A549 treated with AZD2906 at 1 μM for 4 hours (cell line): ENCODE measurements around the gene FSD1. TPM values are rescaled to one million over a fixed set of nuclear protein-coding genes. Genes with fewer than 3 reads are reported as not detected.

Source experiments
- total RNA-seq: library from RNA; stranded (reverse); fragments of 200-300 nt; extraction: Qiagen RNA extraction; gene quantifications from 5 replicates; pipeline ENCODE4 v1.2.3, GENCODE V29; 2022

The FSD1 gene
- 8.0 to 9.1 TPM (median 8.3 TPM) in 5 replicates for total RNA-seq

GRCh38 chr19:4304538-4305256 lies at the start of gene FSD1:
FSD1 (plus strand) TSS chr19:4304598; CDS start chr19:4304747, 149 bp downstream.

DNA sequence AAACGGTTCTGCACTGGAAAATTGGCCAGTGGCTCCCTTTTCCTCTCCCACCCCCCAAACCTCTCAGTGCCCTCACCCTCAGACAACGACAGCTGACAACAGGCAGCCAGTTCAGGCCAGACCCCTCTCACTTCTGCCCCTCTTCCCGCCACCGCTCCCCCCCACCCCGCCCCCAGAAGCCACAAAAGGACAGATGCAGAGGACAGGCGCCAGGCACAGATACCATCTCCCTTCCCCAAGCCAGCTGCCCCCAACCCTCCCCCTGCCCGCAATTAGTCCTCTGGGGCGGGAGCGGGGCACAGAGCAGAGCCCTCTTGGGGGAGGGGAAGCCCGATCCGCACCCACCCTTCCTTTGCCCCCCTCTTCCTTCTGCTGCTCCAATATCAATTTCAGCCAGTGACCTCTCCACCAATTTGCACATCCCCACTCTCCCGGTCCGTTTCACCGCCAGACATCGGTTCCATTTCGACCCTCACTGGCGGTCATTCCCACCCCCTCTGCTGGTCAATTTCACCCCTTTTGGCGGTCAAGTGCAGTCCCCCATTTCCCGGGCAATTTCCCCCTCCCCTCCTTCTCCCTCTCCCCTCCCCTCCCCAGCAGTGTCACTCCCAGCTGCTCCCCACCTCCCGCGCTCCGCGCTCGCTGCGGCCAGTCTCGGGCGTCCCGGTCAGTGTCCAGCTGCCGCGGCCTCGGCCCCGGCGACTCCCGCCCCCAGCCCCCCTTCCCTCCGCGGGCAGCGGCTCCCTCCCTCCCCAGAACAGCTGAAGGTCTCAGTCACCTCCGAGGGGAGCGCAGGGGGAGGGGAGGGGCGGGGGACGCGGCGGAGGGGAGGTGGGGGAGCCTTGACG lies 25.8 kb upstream of the FSD1 start, which contains the start of gene SHD:
Gene SHD, plus strand, starts transcription at position 848 of the 848 bp plus-strand sequence. CDS start 798 bp downstream, outside the sequence.

DNA sequence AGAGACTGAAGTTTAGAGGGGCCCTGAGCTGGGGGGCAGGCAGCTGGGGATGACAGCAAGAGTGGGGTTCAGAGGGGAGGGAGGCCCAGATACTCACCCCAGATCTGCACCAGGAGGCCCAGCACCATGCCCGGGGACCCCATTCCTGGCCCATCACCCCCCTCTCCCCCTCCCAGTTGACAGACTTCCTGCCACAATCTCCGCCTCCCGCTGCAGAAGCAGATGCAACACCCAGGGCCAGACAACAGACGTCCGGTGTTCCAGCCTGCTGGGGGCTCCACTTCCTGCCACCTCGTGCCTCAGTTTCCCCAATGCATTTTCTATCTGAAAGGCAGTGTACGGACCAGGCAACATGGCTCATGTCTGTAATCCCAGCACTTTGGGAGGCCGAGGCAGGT lies 2.2 kb upstream of the FSD1 start, which contains the start of gene TMIGD2:
Gene TMIGD2, minus strand, starts transcription at position 147 of the 398 bp plus-strand sequence. Its CDS starts 4 bp downstream, at position 143.

DNA sequence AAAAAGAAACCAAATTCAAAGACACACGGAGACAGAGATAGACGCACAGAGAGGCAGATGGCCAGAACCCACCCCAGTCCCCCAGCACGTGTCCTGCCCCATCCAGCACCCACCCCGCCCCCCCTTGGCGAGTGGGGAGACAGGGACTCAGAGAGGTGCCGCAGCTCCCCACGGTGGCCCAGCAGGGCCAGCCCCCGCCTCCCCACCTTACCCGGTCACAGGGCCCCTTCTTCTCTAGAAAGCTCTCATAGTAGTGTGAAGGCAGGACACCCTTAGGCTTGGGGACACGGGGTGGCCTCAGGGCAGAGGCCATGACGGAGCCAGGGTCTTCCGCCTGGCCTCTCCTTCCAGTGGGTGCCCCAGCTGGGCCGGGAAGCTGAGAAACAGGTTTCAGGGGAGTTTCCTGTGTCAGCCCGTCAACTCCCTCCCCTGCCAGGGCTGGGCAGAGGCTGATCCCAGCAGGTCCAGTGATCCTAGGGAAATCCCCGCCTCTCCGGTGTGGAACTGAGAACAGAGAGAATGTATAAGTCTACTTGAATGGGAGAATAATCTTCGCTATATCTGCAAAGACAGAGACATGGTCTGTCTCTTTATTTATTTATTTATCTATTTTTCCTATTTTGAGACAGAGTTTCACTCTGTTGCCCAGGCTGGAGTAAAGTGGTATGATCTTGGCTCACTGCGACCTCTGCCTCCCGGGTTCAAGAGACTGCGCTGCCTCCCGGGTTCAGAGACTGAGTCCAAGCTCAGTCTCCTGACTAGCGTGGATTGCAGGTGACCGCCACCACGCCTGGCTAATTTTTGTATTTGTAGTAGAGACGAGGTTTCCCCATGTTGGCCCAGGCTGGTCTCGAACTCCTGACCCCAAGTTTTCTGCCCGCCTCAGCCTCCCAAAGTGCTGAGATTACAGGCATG lies 34.3 kb downstream of the FSD1 start, which contains the start of gene STAP2:
Gene STAP2, minus strand, starts transcription at position 387 of the 915 bp plus-strand sequence. Its CDS starts 74 bp downstream, at position 313.

DNA sequence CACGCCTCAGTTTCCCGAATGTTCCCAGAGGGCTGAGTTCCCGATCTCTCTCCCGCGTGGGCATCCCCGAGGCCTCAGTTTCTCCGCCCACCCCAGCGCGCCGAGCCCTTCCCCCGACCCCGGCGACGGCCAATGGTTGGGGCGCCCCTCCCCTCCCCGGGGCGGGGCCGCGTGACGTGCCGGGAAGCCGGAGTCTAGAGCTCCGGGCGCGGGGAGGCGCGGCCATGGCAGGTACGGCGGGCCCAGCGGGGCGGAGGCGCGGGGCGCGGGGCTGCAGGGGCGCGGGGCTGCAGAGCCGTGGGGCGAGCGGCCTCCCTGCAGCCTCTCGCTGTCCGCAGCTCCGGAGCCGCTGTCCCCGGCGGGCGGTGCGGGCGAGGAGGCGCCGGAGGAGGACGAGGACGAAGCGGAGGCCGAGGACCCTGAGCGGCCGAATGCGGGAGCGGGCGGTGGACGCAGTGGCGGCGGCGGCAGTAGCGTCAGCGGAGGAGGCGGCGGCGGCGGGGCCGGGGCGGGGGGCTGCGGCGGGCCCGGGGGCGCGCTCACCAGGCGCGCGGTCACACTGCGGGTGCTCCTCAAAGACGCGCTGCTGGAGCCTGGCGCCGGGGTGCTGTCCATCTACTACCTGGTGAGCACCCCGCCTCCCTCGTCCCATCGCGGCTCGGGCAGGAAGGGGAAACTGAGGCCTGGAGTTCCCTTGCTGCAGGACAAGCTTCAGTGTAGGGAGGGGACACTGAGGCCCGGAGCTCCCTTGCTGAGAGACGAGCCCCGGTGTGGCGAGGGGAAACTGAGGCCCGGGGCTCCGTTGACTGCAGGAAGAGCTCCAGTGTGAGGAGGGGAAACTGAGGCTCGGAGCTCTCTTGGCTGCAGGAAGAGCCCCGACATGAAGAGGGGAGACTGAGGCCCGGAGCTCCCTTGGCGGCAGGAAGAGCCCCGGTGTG lies 39.2 kb downstream of the FSD1 start, which contains the start of gene MPND:
Gene MPND, plus strand, starts transcription at position 193 of the 938 bp plus-strand sequence. Its CDS starts 32 bp downstream, at position 225.

Other genes starting within 250 kb of the FSD1 start
- 16.8 to 24.8 TPM (median 23.4 TPM) in 5 replicates for gene ZBTB7A, start 237.7 kb upstream of the FSD1 start, total RNA-seq
- gene MAP2K2, start 180.5 kb upstream of the FSD1 start, total RNA-seq, result 120 to 196 TPM (median 177 TPM) in 5 replicates
- 0.08 to 0.15 TPM (median 0.11 TPM) in 5 replicates for gene CREB3L3, start 151.0 kb upstream of the FSD1 start, total RNA-seq
- gene SIRT6, start 122.0 kb upstream of the FSD1 start, total RNA-seq, result 26.8 to 40.9 TPM (median 35.5 TPM) in 5 replicates
- 0.17 to 0.29 TPM (median 0.24 TPM) in 5 replicates for gene ANKRD24, start 121.9 kb upstream of the FSD1 start, total RNA-seq
- 2.5 to 4.9 TPM (median 3.1 TPM) in 5 replicates for gene EBI3, start 75.1 kb upstream of the FSD1 start, total RNA-seq
- 18.3 to 21.8 TPM (median 20.1 TPM) in 5 replicates for gene YJU2, start 57.5 kb upstream of the FSD1 start, total RNA-seq
- 0.12 to 0.17 TPM (median 0.15 TPM) in 3 of 5 replicates, not detected in the others for gene SHD, start 25.3 kb upstream of the FSD1 start, total RNA-seq
- gene TMIGD2, start 2.2 kb upstream of the FSD1 start, total RNA-seq, result not detected in 5 replicates
- gene STAP2, start 34.2 kb downstream of the FSD1 start, total RNA-seq, result 0.09 to 0.24 TPM in 2 of 5 replicates, not detected in the others
- 5.0 to 12.2 TPM (median 10.5 TPM) in 5 replicates for gene MPND, start 39.0 kb downstream of the FSD1 start, total RNA-seq
- 45.8 to 61.4 TPM (median 59.4 TPM) in 5 replicates for gene SH3GL1, start 95.9 kb downstream of the FSD1 start, total RNA-seq
- gene CHAF1A, start 98.0 kb downstream of the FSD1 start, total RNA-seq, result 20.4 to 22.3 TPM (median 21.2 TPM) in 5 replicates
- 39.6 to 66.9 TPM (median 60.1 TPM) in 5 replicates for gene UBXN6, start 153.2 kb downstream of the FSD1 start, total RNA-seq
- 25.2 to 29.7 TPM (median 26.5 TPM) in 5 replicates for gene HDGFL2, start 167.7 kb downstream of the FSD1 start, total RNA-seq
- 0.09 to 0.15 TPM (median 0.12 TPM) in 5 replicates for gene PLIN4, start 213.9 kb downstream of the FSD1 start, total RNA-seq
- 0.10 to 0.39 TPM (median 0.14 TPM) in 5 replicates for gene PLIN5, start 230.6 kb downstream of the FSD1 start, total RNA-seq
- 0.06 to 0.20 TPM (median 0.11 TPM) in 5 replicates for gene LRG1, start 235.4 kb downstream of the FSD1 start, total RNA-seq